NCI-H1417 treated with DMSO at 0.1 percent for 48 hours (cell line): Measurements from ENCODE around the gene ODAD2.
A peak's percentile ranks its signal among the peaks of the same experiment; 100 is the strongest.

Source experiments
- DNase-seq: peaks from one replicate; lab custom pipeline; 2025; lab: John Stamatoyannopoulos, UW

Gene ODAD2

GRCh38 chr10:27838361-27838760 is 160.5 kb downstream of the ODAD2 start:
- DNase-seq, result no peak

- DNase-seq, result peak; percentile 6
Measured at GRCh38 chr10:27834476-27834875, 164.4 kb downstream of the ODAD2 start.

GRCh38 chr10:27833792-27834191 is 165.1 kb downstream of the ODAD2 start:
- no peak for DNase-seq

- DNase-seq, result no peak
Measured at GRCh38 chr10:27832826-27833225, 166.1 kb downstream of the ODAD2 start.

- DNase-seq, result no peak
Measured at GRCh38 chr10:27826369-27826768, 172.5 kb downstream of the ODAD2 start.

GRCh38 chr10:27822301-27822700 is 176.6 kb downstream of the ODAD2 start:
- no peak for DNase-seq

GRCh38 chr10:27820637-27821036 is 178.2 kb downstream of the ODAD2 start:
- DNase-seq, result no peak

GRCh38 chr10:27819781-27820531 is 178.9 kb downstream of the ODAD2 start:
- no peak for DNase-seq

GRCh38 chr10:27816320-27816719 is 182.6 kb downstream of the ODAD2 start:
- no peak for DNase-seq

- DNase-seq, result no peak
Measured at GRCh38 chr10:27815846-27816245, 183.0 kb downstream of the ODAD2 start.

- DNase-seq, result no peak
Measured at GRCh38 chr10:27815261-27815660, 183.6 kb downstream of the ODAD2 start.

GRCh38 chr10:27805180-27805579 is 193.7 kb downstream of the ODAD2 start:
- no peak for DNase-seq

GRCh38 chr10:27804136-27804535 is 194.7 kb downstream of the ODAD2 start:
- no peak for DNase-seq

GRCh38 chr10:27801171-27801785 is 197.6 kb downstream of the ODAD2 start:
- DNase-seq, result no peak

- no peak for DNase-seq
Measured at GRCh38 chr10:27799046-27799445, 199.8 kb downstream of the ODAD2 start.

- DNase-seq, result no peak
Measured at GRCh38 chr10:27794157-27794556, 204.7 kb downstream of the ODAD2 start.

GRCh38 chr10:27792216-27792615 is 206.7 kb downstream of the ODAD2 start:
- DNase-seq, result no peak

GRCh38 chr10:27784272-27784671 is 214.6 kb downstream of the ODAD2 start:
- no peak for DNase-seq

GRCh38 chr10:27783660-27784059 is 215.2 kb downstream of the ODAD2 start:
- no peak for DNase-seq

- DNase-seq, result no peak
Measured at GRCh38 chr10:27779462-27780015, 219.3 kb downstream of the ODAD2 start.

GRCh38 chr10:27774831-27775230 is 224.0 kb downstream of the ODAD2 start:
- DNase-seq, result no peak

- DNase-seq, result no peak
Measured at GRCh38 chr10:27771231-27771630, 227.6 kb downstream of the ODAD2 start.

- no peak for DNase-seq
Measured at GRCh38 chr10:27770181-27770580, 228.7 kb downstream of the ODAD2 start.
